Neural cell (in vitro differentiated cells): ENCODE measurements around the gene SAE1. TPM values are rescaled to one million over a fixed set of nuclear protein-coding genes. Genes with fewer than 3 reads are reported as not detected.

ENCODE experiments used
- H2AFZ ChIP-seq: fragments of 200-600, 300-800 bp; sonication (generic), shearing (Covaris generic); 2 replicates; pipeline ENCODE4 v1.6.0; 2014; ENCODE audit warnings: low read depth, mild to moderate bottlenecking, antibody characterized with exemption, low read length, moderate library complexity
- H3F3A ChIP-seq: fragments of 200-600 bp; shearing (Covaris generic); 2 replicates; pipeline ENCODE4 v1.6.1; 2016; ENCODE audit warnings: mild to moderate bottlenecking, moderate library complexity, mixed read lengths, antibody characterized with exemption, low read length; ENCODE audit not compliant: insufficient read depth, poor library complexity, severe bottlenecking
- H3K27ac ChIP-seq: fragments of 200-600, 300-800 bp; sonication (generic), shearing (Covaris generic); 2 replicates; pipeline ENCODE4 v1.5.1; 2014; ENCODE audit warnings: mild to moderate bottlenecking, low read length, moderate library complexity
- H3K27me3 ChIP-seq: fragments of 300-800, 200-600 bp; sonication (generic), shearing (Covaris generic); 2 replicates; pipeline ENCODE4 v1.6.0; 2014; ENCODE audit warnings: mild to moderate bottlenecking, low read depth, low read length, moderate library complexity; ENCODE audit not compliant: insufficient read depth
- H3K36me3 ChIP-seq: fragments of 300-800, 200-600 bp; sonication (generic), shearing (Covaris generic); 2 replicates; pipeline ENCODE4 v1.5.1; 2014; ENCODE audit warnings: mild to moderate bottlenecking, antibody characterized with exemption, low read length, moderate library complexity; ENCODE audit not compliant: insufficient read depth
- H3K4me2 ChIP-seq: fragments of 300-800, 200-600 bp; sonication (generic), shearing (Covaris generic); 2 replicates; pipeline ENCODE4 v1.6.0; 2014; ENCODE audit warnings: mild to moderate bottlenecking, low read length
- H3K4me3 ChIP-seq: fragments of 300-800, 200-600 bp; sonication (generic), shearing (Covaris generic); 2 replicates; pipeline ENCODE4 v1.5.1; 2014; ENCODE audit warnings: mild to moderate bottlenecking, low read length, moderate library complexity
- H3K79me2 ChIP-seq: fragments of 200-600 bp; shearing (Covaris generic); replicated peaks from 2 replicates; pipeline ENCODE4 v1.6.0; 2014; ENCODE audit warnings: mild to moderate bottlenecking, low read length, moderate library complexity; ENCODE audit not compliant: insufficient read depth
- H3K9ac ChIP-seq: fragments of 300-800, 200-600 bp; sonication (generic), shearing (Covaris generic); 2 replicates; pipeline ENCODE4 v1.6.1; 2016; ENCODE audit warnings: mild to moderate bottlenecking, low read length, mixed read lengths
- H3K9me2 ChIP-seq: fragments of 200-600 bp; shearing (Covaris generic); 2 replicates; pipeline ENCODE4 v1.6.1; 2016; ENCODE audit warnings: mild to moderate bottlenecking, low read length, mixed read lengths; ENCODE audit not compliant: insufficient read depth
- H3K9me3 ChIP-seq: fragments of 200-600, 300-800 bp; sonication (generic), shearing (Covaris generic); 2 replicates; pipeline ENCODE4 v1.6.1; 2016; ENCODE audit warnings: mild to moderate bottlenecking, mixed run types, low read length, moderate library complexity, mixed read lengths
- H4K20me1 ChIP-seq: fragments of 200-600 bp; shearing (Covaris generic); 2 replicates; pipeline ENCODE4 v1.6.1; 2016; ENCODE audit warnings: mild to moderate bottlenecking, mixed run types; ENCODE audit not compliant: insufficient read depth
- CTCF ChIP-seq: fragments of 450-650 bp; IDR thresholded peaks from 2 replicates; pipeline ENCODE4 v1.5.1; 2014; ENCODE audit warnings: antibody characterized with exemption, mild to moderate bottlenecking, moderate library complexity; ENCODE audit not compliant: poor library complexity, severe bottlenecking
- EP300 ChIP-seq: fragments of 450-650 bp; conservative IDR thresholded peaks from 2 replicates; pipeline ENCODE4 v1.6.1; 2014; ENCODE audit warnings: antibody characterized with exemption, mild to moderate bottlenecking, moderate library complexity; ENCODE audit not compliant: poor library complexity, severe bottlenecking
- EZH2 ChIP-seq: fragments of 200-600, 300-800 bp; shearing (Covaris generic), sonication (generic); IDR thresholded peaks from 2 replicates; pipeline ENCODE4 v1.6.1; 2014; ENCODE audit warnings: antibody characterized with exemption, low read length, borderline replicate concordance, mild to moderate bottlenecking; ENCODE audit not compliant: insufficient read depth, poor library complexity, severe bottlenecking
- MXI1 ChIP-seq: fragments of 450-650 bp; conservative IDR thresholded peaks from 2 replicates; pipeline ENCODE4 v1.6.1; 2014; ENCODE audit warnings: antibody characterized with exemption, mild to moderate bottlenecking; ENCODE audit not compliant: poor library complexity, severe bottlenecking
- POLR2AphosphoS5 ChIP-seq: IDR thresholded peaks from 2 replicates; pipeline ENCODE4 v1.6.1; 2012
- RAD21 ChIP-seq: fragments of 450-650 bp; conservative IDR thresholded peaks from 2 replicates; pipeline ENCODE4 v1.6.1; 2014; ENCODE audit warnings: antibody characterized with exemption, mild to moderate bottlenecking, moderate library complexity
- REST ChIP-seq: IDR thresholded peaks from 2 replicates; pipeline ENCODE4 v1.6.1; 2012; ENCODE audit warnings: borderline replicate concordance
- SMC3 ChIP-seq: fragments of 450-650 bp; conservative IDR thresholded peaks from 2 replicates; pipeline ENCODE4 v1.6.1; 2014; ENCODE audit warnings: antibody characterized with exemption, mild to moderate bottlenecking, moderate library complexity; ENCODE audit not compliant: poor library complexity
- TAF1 ChIP-seq: IDR thresholded peaks from 2 replicates; pipeline ENCODE4 v1.6.1; 2012; ENCODE audit warnings: low read depth
- polyA plus RNA-seq: library from polyadenylated mRNA; depleted of rRNA; stranded (reverse); fragments of >200 nt; gene quantifications from 2 replicates; pipeline ENCODE4 v1.2.3, GENCODE V29; 2014

SAE1 gene
- polyA plus RNA-seq, 1 donor from 2014 or later, result 178 TPM

- no peaks in the 10 kb centered on the region for H3F3A ChIP-seq
- no peak overlapping the region for H3K4me2 ChIP-seq
- no peaks in the 10 kb centered on the region for H3K9me2 ChIP-seq
- no peak overlapping the region for H3K9ac ChIP-seq
- no peak overlapping the region for H2AFZ ChIP-seq
- H3K4me3 ChIP-seq, result no peak overlapping the region
- no peaks in the 10 kb centered on the region for H3K9me3 ChIP-seq
- no peaks in the 10 kb centered on the region for H3K27me3 ChIP-seq
- TF ChIP-seq SMC3 (no peak), REST (no peak), EP300 (no peak), TAF1 (no peak), RAD21 (no peak), EZH2 (no peak), POLR2AphosphoS5 (no peak), CTCF (no peak), MXI1 (no peak)
- H3K27ac ChIP-seq, result no peak overlapping the region
- no peaks in the 10 kb centered on the region for H3K79me2 ChIP-seq
- no peaks in the 10 kb centered on the region for H4K20me1 ChIP-seq
- H3K36me3 ChIP-seq, result no peaks in the 10 kb centered on the region
These were observed 90.6 kb downstream of the SAE1 start for GRCh38 chr19:47221080-47221841.

- no peaks in the 10 kb centered on the region for H3F3A ChIP-seq
- H3K36me3 ChIP-seq, result no peaks in the 10 kb centered on the region
- no peaks in the 10 kb centered on the region for H3K79me2 ChIP-seq
- H3K27me3 ChIP-seq, result no peaks in the 10 kb centered on the region
- no peak overlapping the region for H3K9ac ChIP-seq
- TF ChIP-seq CTCF (no peak), REST (no peak), RAD21 (no peak), MXI1 (no peak), POLR2AphosphoS5 (no peak), TAF1 (no peak), SMC3 (no peak), EZH2 (no peak), EP300 (no peak)
- H3K4me3 ChIP-seq, result no peak overlapping the region
- no peaks in the 10 kb centered on the region for H4K20me1 ChIP-seq
- no peaks in the 10 kb centered on the region for H3K9me2 ChIP-seq
- H2AFZ ChIP-seq, result no peak overlapping the region
- no peak overlapping the region for H3K27ac ChIP-seq
- H3K9me3 ChIP-seq, result no peaks in the 10 kb centered on the region
- no peak overlapping the region for H3K4me2 ChIP-seq
These were observed 91.3 kb downstream of the SAE1 start for GRCh38 chr19:47221890-47222289.
